ENCODE measurements around the gene KCNC1.

Gene KCNC1

GRCh38 chr11:17734418-17734911 is at the start of gene KCNC1:
Gene KCNC1, plus strand, starts transcription at chr11:17734781. Its CDS starts 1,222 bp downstream, at chr11:17736003.
- no peak for DNase-seq

- DNase-seq = no peak
Measured at GRCh38 chr11:17686231-17686980, 48.2 kb upstream of the KCNC1 start.

- DNase-seq = no peak
Measured at GRCh38 chr11:17687946-17688670, 46.5 kb upstream of the KCNC1 start.

GRCh38 chr11:17691550-17691949 is 43.0 kb upstream of the KCNC1 start:
- no peak for DNase-seq

- no peak for DNase-seq
Measured at GRCh38 chr11:17691976-17692375, 42.6 kb upstream of the KCNC1 start.

GRCh38 chr11:17692931-17693330 is 41.6 kb upstream of the KCNC1 start:
- no peak for DNase-seq

GRCh38 chr11:17693531-17693930 is 41.0 kb upstream of the KCNC1 start:
- no peak for DNase-seq

- no peak for DNase-seq
Measured at GRCh38 chr11:17694494-17695110, 40.0 kb upstream of the KCNC1 start.

- no peak for DNase-seq
Measured at GRCh38 chr11:17695454-17696441, 38.8 kb upstream of the KCNC1 start.

- no peak for DNase-seq
Measured at GRCh38 chr11:17696741-17697140, 37.8 kb upstream of the KCNC1 start.

- DNase-seq = no peak
Measured at GRCh38 chr11:17697175-17697949, 37.2 kb upstream of the KCNC1 start.

GRCh38 chr11:17699147-17700114 is 35.1 kb upstream of the KCNC1 start:
- DNase-seq = no peak

- DNase-seq = no peak
Measured at GRCh38 chr11:17700991-17701390, 33.6 kb upstream of the KCNC1 start.

GRCh38 chr11:17702876-17703275 is 31.7 kb upstream of the KCNC1 start:
- no peak for DNase-seq

- DNase-seq = no peak
Measured at GRCh38 chr11:17703951-17704350, 30.6 kb upstream of the KCNC1 start.

- DNase-seq = no peak
Measured at GRCh38 chr11:17707830-17708229, 26.8 kb upstream of the KCNC1 start.

- DNase-seq = no peak
Measured at GRCh38 chr11:17711836-17712235, 22.7 kb upstream of the KCNC1 start.

- DNase-seq = no peak
Measured at GRCh38 chr11:17713851-17714250, 20.7 kb upstream of the KCNC1 start.

- DNase-seq = no peak
Measured at GRCh38 chr11:17714356-17714854, 20.2 kb upstream of the KCNC1 start.

GRCh38 chr11:17714870-17715269 is 19.7 kb upstream of the KCNC1 start:
- no peak for DNase-seq

All from cortex of kidney (tissue), 1 donor.